SK-N-MC (cell line): Measurements from ENCODE around the gene TMEM126A.

Experiments used
- DNase-seq: peaks from one replicate; pipeline ENCODE4 v3.0.0-alpha.2; 2011; ENCODE audit warnings: low read depth, low spot score
- H3K27ac ChIP-seq: fragments of 200-600 bp; sonication (generic); 2 replicates; pipeline ENCODE4 v1.5.1; 2016; ENCODE audit warnings: mixed run types
- H3K36me3 ChIP-seq: fragments of 200-600 bp; sonication (generic); 2 replicates; pipeline ENCODE4 v1.6.1; 2017; ENCODE audit warnings: antibody characterized with exemption, low read length, mixed read lengths; ENCODE audit not compliant: insufficient read depth
- H3K4me3 ChIP-seq: fragments of 200-600 bp; sonication (generic); 2 replicates; pipeline ENCODE4 v1.5.1; 2016
- H3K9ac ChIP-seq: fragments of 200-600 bp; sonication (generic); 2 replicates; pipeline ENCODE4 v1.8.0; 2017; ENCODE audit warnings: mixed run types, mixed read lengths; ENCODE audit not compliant: insufficient read length
- H3K9me3 ChIP-seq: fragments of 200-600 bp; sonication (generic); 2 replicates; pipeline ENCODE4 v1.6.1; 2017; ENCODE audit warnings: low read depth, mild to moderate bottlenecking, antibody characterized with exemption, low read length, moderate library complexity, mixed read lengths
- EZH2 ChIP-seq: fragments of 200-600 bp; sonication (generic); IDR thresholded peaks from one replicate; pipeline ENCODE4 v1.6.1; 2017; ENCODE audit warnings: antibody characterized with exemption
- FOXP2 ChIP-seq: optimal IDR thresholded peaks from 2 replicates; pipeline ENCODE3; 2011; ENCODE audit warnings: mild to moderate bottlenecking, moderate library complexity; ENCODE audit not compliant: insufficient read depth; ENCODE audit errors: extremely low read length, control extremely low read depth
- POLR2AphosphoS5 ChIP-seq: IDR thresholded peaks from 2 replicates; pipeline ENCODE4 v1.6.1; 2012; ENCODE audit warnings: mild to moderate bottlenecking, low read depth, low read length, borderline replicate concordance

The TMEM126A gene

GRCh38 chr11:85680897-85681296, 33.1 kb downstream of the TMEM126A start:
- Histone ChIP-seq H3K9ac (no peak overlapping the region), H3K27ac (no peak overlapping the region), H3K9me3 (no peaks in the 10 kb centered on the region), H3K36me3 (no peaks in the 10 kb centered on the region), H3K4me3 (no peak overlapping the region)
- DNase-seq = no peak
- TF ChIP-seq EZH2 = no peak
- TF ChIP-seq FOXP2 = no peak
- no peak for TF ChIP-seq POLR2AphosphoS5

- Histone ChIP-seq H3K27ac (no peak overlapping the region), H3K9me3 (no peaks in the 10 kb centered on the region), H3K36me3 (no peaks in the 10 kb centered on the region), H3K9ac (peak overlapping the region; percentile 71), H3K4me3 (peak overlapping the region; percentile 76)
- TF ChIP-seq POLR2AphosphoS5 (peak; percentile 46; the same call in 1 of the 2 replicates), FOXP2 (no peak), EZH2 (no peak)
- no peak for DNase-seq
These were observed 34.9 kb downstream of the TMEM126A start for GRCh38 chr11:85682330-85683305.

GRCh38 chr11:85685125-85685819, 37.5 kb downstream of the TMEM126A start:
- no peak overlapping the region for H3K4me3 ChIP-seq
- TF ChIP-seq POLR2AphosphoS5 (no peak), FOXP2 (no peak), EZH2 (no peak)
- no peak overlapping the region for H3K9ac ChIP-seq

GRCh38 chr11:85685820-85686459, 38.2 kb downstream of the TMEM126A start, which contains the start of gene CCDC89:
CCDC89 (minus strand) TSS chr11:85686195; CDS start chr11:85686130, 65 bp downstream.
- no peak for TF ChIP-seq POLR2AphosphoS5
- no peak for TF ChIP-seq EZH2
- TF ChIP-seq FOXP2 = no peak
- Histone ChIP-seq H3K9ac (no peak within 1 kb of the TSS), H3K4me3 (no peak within 1 kb of the TSS), H3K27ac (no peak within 1 kb of the TSS), H3K36me3 (no peaks in the 10 kb centered on the region), H3K9me3 (no peaks in the 10 kb centered on the region)
- DNase-seq = no peak

More at GRCh38 chr11:85685125-85685819, 37.5 kb downstream of the TMEM126A start:
- H3K36me3 ChIP-seq = no peaks in the 10 kb centered on the region
- H3K9me3 ChIP-seq = no peaks in the 10 kb centered on the region
- DNase-seq = no peak
- H3K27ac ChIP-seq = no peak overlapping the region

GRCh38 chr11:85694385-85694980, 46.7 kb downstream of the TMEM126A start:
- Histone ChIP-seq H3K4me3 (no peak overlapping the region), H3K9ac (no peak overlapping the region), H3K36me3 (no peaks in the 10 kb centered on the region), H3K9me3 (no peaks in the 10 kb centered on the region), H3K27ac (no peak overlapping the region)
- TF ChIP-seq POLR2AphosphoS5 (no peak), EZH2 (no peak), FOXP2 (no peak)
- DNase-seq = peak; percentile 34

- H3K9ac ChIP-seq = no peak overlapping the region
- TF ChIP-seq EZH2 (no peak), FOXP2 (no peak), POLR2AphosphoS5 (no peak)
- no peaks in the 10 kb centered on the region for H3K36me3 ChIP-seq
- no peaks in the 10 kb centered on the region for H3K9me3 ChIP-seq
- no peak for DNase-seq
- H3K4me3 ChIP-seq = no peak overlapping the region
- no peak overlapping the region for H3K27ac ChIP-seq
These were observed 47.8 kb downstream of the TMEM126A start for GRCh38 chr11:85695546-85695945.

GRCh38 chr11:85697747-85698146, 50.0 kb downstream of the TMEM126A start:
- Histone ChIP-seq H3K9me3 (no peaks in the 10 kb centered on the region), H3K4me3 (no peak overlapping the region), H3K27ac (no peak overlapping the region), H3K9ac (no peak overlapping the region), H3K36me3 (no peaks in the 10 kb centered on the region)
- DNase-seq = no peak
- TF ChIP-seq EZH2 = no peak
- TF ChIP-seq POLR2AphosphoS5 = no peak
- no peak for TF ChIP-seq FOXP2
